C4-2B (cell line): ENCODE data around the gene CHST12.
"Not testable (repeated sequence)": the region's sequence is repeated elsewhere in the genome, so short reads cannot be mapped to it uniquely, and the experiment has no call there.

Experiments
- H3K27ac ChIP-seq: fragments of 450-650 bp; 2 replicates; pipeline ENCODE4 v1.5.1; 2017
- CTCF ChIP-seq: fragments of 450-650 bp; conservative IDR thresholded peaks from 2 replicates; pipeline ENCODE4 v1.5.1; 2017; ENCODE audit warnings: mild to moderate bottlenecking
- ZFX ChIP-seq: fragments of 450-650 bp; IDR thresholded peaks from 2 replicates; pipeline ENCODE4 v1.6.1; 2017

The CHST12 gene

GRCh38 chr7:2450198-2451107, 47.0 kb downstream of the CHST12 start:
- TF ChIP-seq CTCF (no peak), ZFX (no peak)
- H3K27ac ChIP-seq = no peak overlapping the region

GRCh38 chr7:2451171-2452073, 48.0 kb downstream of the CHST12 start:
- TF ChIP-seq ZFX = no peak
- TF ChIP-seq CTCF = peak; percentile 95
- peak overlapping the region; percentile 21; the same call in 1 of the 2 replicates for H3K27ac ChIP-seq

- TF ChIP-seq ZFX (no peak), CTCF (no peak)
- peak overlapping the region; percentile 21; the same call in 1 of the 2 replicates for H3K27ac ChIP-seq
Observed at GRCh38 chr7:2452074-2452507, 48.7 kb downstream of the CHST12 start.

GRCh38 chr7:2452643-2453270, 49.3 kb downstream of the CHST12 start:
- no peak overlapping the region for H3K27ac ChIP-seq

GRCh38 chr7:2453849-2454248, 50.4 kb downstream of the CHST12 start:
- H3K27ac ChIP-seq = not testable (repeated sequence)

More at GRCh38 chr7:2452643-2453270, 49.3 kb downstream of the CHST12 start:
- TF ChIP-seq CTCF (no peak), ZFX (no peak)

GRCh38 chr7:2459674-2460073, 56.3 kb downstream of the CHST12 start:
- no peak overlapping the region for H3K27ac ChIP-seq
- TF ChIP-seq CTCF (no peak), ZFX (no peak)

GRCh38 chr7:2460188-2460587, 56.8 kb downstream of the CHST12 start:
- no peak overlapping the region for H3K27ac ChIP-seq
- TF ChIP-seq ZFX (no peak), CTCF (no peak)
